M059J (cell line): Measurements from ENCODE around the gene LAMP1. TPM values are rescaled to one million over a fixed set of nuclear protein-coding genes. Genes with fewer than 3 reads are reported as not detected.

Experiments
- total RNA-seq: library from RNA; depleted of rRNA; stranded (reverse); fragments of >200 nt; shearing (Covaris generic); gene quantifications from 2 replicates; pipeline ENCODE4 v1.2.3, GENCODE V29; 2014; rRNA removed

LAMP1 gene
- total RNA-seq, 1 experiment from 2014 or later, result 230 TPM

Other genes starting within 250 kb of the LAMP1 start
- gene F7, start 191.4 kb upstream of the LAMP1 start, total RNA-seq, result not detected in 2 replicates
- gene F10, start 174.4 kb upstream of the LAMP1 start, total RNA-seq, result 0.10 TPM in 1 of 2 replicates, not detected in the other
- gene PROZ, start 138.6 kb upstream of the LAMP1 start, total RNA-seq, result not detected in 2 replicates
- 50.3 and 73.8 TPM in 2 replicates for gene PCID2, start 88.6 kb upstream of the LAMP1 start, total RNA-seq
- 74.6 and 83.9 TPM in 2 replicates for gene CUL4A, start 87.6 kb upstream of the LAMP1 start, total RNA-seq
- 0.71 and 2.3 TPM in 2 replicates for gene GRTP1, start 66.9 kb downstream of the LAMP1 start, total RNA-seq
- 0.76 and 1.4 TPM in 2 replicates for gene ADPRHL1, start 156.2 kb downstream of the LAMP1 start, total RNA-seq
- gene DCUN1D2, start 193.5 kb downstream of the LAMP1 start, total RNA-seq, result 4.0 and 10.9 TPM in 2 replicates